NCI-H460 (cell line): ENCODE measurements around the gene BFSP2. TPM values are rescaled to one million over a fixed set of nuclear protein-coding genes. Genes with fewer than 3 reads are reported as not detected.
"Not testable (repeated sequence)": the region's sequence is repeated elsewhere in the genome, so short reads cannot be mapped to it uniquely, and the experiment has no call there.

Experiments
- DNase-seq: peaks from one replicate; pipeline ENCODE4 v3.0.0-alpha.2; 2016; ENCODE audit warnings: low read depth; ENCODE audit errors: extremely low read depth
- total RNA-seq: library from RNA; depleted of rRNA; stranded (reverse); fragments of >200 nt; shearing (Covaris generic); gene quantifications from 2 replicates; pipeline ENCODE4 v1.2.3, GENCODE V29; 2014

The BFSP2 gene
- total RNA-seq, 1 experiment from 2014 or later, result not detected

DNA sequence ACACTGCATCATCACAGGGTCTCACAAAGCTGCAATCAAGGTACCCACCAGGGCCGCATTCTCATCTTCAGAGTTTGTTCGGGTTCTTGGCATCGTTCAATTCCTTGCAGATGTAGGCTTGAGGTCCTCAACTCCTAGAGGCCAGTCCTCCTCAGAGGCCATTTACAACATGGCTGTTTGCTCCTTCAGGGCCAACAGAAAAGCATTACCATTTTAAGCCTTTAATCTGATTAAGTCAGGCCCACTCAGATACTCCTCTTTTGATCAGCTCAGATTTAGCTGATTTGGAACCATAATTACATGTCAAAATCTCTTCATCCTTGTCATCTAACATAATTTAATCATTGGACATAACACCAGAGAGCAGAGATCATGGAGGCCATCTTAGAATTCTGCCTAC, 55.4 kb downstream of the BFSP2 start:
- DNase-seq, result no peak

DNA sequence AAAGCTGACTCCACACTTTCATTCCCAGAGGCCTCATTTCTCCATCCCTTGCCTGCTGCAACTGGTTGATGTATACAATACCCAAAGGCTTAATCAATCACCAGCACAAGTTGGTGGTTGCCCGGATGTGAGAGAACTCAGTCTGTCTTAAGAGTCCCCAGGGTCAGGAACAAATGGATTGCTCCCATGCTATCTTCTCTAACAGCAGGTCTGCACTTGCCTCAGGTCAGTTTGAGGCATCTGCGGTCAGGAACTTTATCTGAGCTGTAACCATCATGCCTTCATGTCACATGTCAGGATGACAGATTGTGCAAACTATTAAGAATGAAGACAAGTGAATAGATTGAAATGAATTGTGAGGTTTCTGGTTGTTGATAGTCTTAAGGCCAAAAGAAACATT, 56.1 kb downstream of the BFSP2 start:
- DNase-seq, result no peak

DNA sequence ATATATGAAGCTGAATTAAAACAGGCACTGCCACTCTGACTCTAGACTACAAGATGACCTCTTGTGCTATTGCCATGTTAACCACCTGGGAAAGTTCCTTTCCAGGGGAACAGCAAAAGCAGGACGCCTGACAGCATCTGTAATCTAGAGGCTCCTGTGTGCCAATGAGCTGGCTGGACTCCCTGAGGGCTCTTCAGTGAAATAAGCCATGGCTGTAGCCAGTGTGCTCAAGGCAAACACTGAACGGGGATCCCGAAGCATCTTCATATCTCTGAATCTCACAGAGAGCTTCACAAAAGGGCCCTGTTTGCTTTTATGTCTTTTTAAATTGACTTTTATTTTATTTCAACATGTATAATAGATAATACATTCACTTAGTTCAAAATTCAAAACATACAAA, 57.2 kb downstream of the BFSP2 start:
- no peak for DNase-seq

DNA sequence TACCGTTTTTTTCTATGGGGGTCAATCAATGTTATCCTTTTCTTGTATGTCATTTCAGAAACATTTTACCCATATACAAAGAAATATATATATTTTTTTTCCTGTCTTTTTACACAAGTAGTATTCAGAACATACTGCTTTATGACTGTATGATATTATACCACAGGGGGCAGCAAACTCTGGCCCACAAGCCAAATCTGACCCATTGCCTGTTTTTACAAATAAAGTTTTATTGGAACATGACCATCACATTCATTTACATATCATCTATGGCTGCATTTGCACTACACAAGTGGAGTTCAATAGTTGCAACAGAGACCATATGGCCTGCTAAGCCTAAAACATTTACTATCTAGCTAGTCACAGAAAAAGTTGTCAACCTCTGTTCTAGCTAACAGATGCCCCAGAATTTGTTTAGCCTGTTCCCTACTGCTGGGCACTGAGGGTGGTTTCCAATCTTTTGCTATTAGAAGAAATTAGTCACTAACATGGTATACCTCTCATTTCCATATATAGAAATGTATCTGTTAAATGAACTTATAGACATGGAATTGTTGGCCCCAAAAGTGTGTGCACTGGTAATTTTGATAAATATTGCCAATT, 57.7 kb downstream of the BFSP2 start:
- DNase-seq, result no peak

DNA sequence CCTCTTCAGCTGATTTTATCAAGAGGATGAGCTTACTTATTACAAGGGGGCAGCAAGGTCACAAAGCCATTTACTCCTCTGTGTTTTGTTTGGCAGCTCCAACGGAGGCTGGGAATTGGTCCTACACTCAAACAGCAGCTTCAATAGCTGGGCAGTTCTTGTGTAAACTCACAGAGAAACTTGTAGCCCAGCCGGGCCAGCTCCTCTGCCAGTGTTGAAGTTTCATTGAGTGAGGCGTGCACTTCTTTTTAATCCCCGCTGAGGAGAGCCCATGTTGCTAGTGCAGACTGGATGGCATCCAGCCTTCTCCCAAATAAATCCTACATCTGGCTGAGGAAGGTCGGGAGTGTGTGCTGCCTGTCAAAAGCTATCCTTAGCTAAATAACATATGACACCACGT, 59.5 kb downstream of the BFSP2 start:
- DNase-seq, result no peak

DNA sequence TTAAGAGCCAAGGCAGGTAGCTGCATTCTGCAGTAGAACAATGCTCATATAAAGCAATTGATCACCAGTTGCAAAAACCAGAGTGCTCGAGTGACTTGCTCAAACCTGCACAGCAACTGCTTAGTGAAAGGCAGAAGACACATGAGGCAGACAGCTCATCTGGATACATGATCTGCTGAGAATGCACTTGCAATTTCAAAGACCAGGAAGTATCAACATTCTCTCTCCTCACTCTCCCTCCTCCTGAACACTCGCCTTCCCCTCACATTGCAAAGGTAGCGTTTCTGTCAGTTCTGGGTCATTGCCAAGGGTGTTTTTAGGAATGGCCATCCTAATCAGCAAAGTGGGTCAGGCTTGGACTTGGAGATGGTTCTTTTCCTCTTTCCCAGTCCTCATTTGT, 61.0 kb downstream of the BFSP2 start:
- DNase-seq, result no peak

DNA sequence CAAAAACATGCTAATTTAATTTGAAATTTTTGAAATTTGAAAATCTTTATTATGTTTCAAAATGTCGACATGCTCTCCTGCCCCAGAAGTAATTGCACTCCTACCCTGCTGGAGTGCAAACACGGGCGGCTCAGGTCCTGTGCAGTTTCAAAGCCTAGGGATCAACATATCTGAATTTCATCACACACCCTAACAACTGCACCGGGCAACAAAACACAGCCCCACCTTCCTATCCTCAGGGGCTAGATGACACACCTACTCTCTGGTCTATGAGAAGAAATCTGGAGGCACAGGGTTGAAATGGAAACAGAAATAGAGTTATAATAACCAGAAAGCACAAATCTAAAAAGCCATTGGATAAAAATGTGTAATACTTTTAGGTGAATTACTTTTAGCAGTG, 61.4 kb downstream of the BFSP2 start:
- no peak for DNase-seq

DNA sequence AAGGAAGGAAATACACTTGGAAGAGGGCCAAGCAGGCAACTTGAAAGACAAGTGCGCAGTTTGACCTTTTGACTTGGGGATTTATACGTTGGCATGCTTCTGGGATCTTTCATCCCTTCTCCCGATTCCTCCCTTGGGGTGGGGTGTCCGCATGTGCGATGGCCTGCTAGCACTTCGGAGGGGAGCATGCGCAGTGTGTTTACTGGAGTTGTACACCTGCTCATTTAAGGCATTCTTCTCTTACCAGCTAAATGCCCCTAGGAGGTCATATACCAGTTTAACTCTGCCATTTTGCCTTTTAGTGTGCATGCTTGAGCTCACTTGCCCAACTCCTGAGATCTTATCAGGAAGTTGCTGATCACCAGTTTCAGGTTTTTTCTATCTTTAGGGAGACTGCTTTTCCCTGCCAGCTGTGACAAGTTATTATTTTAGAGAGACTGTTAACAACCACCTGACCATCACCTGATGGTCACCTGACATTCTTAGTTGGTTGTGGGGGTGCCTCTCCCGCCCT, 63.5 kb downstream of the BFSP2 start:
- DNase-seq, result no peak

DNA sequence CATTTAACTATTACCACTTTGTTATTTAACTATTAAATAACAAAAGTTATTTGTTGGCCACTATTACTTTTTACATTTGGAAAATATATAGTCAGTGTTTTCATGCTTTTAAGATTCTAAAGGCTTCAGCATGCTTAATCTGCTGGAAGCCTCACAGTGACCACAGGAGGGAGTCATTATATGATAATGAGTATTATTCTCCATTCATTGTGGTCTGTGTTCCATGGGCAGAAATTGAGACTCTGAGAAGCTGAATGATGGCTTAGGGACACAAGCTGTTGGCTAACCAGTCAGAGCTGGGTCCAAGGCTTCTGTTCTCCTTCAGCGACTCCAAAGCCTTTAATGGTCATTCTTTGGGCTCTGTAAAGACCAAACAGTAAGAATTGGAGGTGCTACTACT, 64.7 kb downstream of the BFSP2 start:
- DNase-seq, result no peak

DNA sequence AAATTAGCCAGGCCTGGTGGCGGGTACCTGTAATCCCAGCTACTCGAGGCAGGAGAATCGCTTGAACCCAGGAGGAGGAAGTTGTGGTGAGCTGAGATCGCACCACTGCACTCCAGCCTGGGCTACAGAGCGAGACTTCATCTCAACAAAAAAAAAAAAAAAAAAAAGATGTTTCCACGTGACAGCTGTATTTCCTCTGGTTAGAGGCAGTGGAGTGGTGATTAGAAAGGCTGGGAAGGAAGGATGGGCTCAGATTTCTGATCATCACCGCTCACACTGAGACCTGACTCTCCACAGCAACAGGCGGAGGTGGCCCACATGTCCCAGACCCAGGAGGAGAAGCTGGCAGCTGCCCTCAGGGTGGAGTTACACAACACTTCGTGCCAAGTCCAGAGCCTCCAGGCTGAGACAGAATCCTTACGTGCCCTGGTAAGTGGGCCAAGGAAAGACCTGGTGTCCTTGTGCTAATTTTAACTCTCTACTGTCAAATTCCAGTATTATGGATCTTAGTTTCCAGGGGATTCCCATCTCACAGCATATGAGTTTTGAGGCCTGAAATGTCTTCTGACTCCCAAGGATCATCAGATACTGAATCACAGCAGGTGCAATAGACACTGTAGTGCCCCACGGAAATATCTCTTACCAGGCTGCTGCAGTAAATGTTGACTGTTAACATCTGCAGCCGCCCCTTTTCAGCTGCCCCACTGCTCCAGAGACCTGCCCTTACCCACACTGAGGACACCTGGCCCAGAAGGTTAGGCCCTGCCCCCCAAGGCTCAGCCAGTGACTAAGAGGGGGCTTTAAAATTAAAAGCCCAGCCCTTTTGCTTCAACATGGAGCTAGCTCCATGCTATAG, 66.9 kb downstream of the BFSP2 start:
- DNase-seq, result no peak

DNA sequence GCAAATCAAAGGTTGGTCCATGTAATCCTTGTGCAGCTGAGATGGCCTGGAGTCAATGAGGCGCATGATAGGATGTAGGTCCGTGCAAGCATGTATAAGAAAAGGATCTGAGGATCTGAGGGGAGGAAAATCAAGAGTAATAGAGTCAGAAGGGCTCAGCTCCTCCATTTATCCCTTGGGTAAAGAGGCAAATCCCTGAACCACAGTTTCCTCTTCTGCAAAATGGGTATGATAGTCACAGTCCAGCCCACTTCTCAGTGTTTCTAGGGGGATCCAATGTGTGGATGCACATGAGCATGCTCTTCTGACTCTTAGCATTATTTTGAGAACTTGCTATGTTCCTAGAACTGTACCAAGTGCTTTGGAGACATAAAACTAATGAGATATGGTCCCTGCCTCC, 67.9 kb downstream of the BFSP2 start:
- DNase-seq, result no peak

DNA sequence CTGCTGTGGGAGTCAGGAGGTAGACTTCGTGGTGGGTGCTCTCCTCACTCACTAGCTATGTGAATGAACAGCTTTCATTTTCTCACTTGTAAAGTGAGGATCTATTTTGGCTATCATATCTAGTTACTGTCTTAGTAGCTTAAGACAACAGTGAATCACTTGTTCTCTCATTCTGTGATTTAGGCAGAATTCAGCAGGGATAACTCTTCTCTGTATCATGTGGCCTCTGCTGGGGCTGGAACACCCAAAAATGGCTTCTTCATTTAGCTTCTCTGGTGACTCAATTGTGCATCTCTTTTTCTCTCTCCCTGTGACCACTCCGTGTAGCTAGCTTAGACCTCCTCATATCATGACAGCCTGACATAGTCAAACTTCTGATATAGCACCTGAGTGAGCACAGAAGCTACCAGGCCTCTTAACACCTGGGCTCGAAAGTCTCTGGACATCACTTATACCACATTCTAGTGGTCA, 68.4 kb downstream of the BFSP2 start:
- no peak for DNase-seq

DNA sequence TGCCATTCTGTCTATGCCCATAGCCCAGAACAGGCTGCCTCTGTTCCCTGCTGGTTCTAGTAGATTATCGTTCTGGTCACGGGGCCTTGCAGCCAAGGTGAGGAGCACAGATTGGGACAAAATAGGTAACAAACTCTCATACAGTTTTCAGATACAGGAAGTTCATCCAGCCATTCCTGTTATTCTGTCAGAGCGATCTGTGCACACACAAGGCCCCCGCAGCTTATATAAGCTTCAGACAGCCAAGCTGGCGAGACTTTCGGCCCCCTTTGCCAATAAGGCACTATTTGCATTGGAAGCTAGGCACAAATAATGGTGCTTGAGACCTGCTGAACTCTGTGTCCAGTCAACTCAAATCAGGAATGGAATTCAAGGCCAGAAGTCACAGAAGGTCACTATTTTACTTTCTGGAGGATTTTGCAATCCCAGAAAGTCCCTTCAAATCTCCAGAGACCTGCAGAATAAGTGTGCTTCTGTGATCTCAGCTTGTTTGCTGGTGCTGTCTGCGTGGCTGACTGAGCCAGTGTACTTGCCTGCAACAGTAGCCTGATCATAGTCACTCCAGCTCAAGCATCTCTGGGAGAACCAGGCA, 69.4 kb downstream of the BFSP2 start:
- DNase-seq, result no peak

DNA sequence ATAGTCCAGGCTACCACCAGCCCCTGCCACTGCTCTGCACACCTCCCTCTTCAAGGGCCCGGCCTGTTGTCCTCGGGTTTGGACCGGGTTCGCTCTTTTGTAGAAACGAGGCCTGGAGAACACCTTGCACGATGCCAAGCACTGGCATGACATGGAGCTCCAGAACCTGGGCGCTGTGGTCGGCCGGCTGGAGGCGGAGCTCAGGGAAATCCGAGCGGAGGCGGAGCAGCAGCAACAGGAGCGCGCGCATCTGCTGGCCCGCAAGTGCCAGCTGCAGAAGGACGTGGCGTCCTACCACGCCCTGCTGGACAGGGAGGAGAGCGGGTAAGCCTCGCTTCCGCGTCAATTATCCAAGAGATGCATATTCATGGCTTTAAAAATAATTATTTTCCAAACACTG, 72.4 kb downstream of the BFSP2 start:
- DNase-seq, result no peak

DNA sequence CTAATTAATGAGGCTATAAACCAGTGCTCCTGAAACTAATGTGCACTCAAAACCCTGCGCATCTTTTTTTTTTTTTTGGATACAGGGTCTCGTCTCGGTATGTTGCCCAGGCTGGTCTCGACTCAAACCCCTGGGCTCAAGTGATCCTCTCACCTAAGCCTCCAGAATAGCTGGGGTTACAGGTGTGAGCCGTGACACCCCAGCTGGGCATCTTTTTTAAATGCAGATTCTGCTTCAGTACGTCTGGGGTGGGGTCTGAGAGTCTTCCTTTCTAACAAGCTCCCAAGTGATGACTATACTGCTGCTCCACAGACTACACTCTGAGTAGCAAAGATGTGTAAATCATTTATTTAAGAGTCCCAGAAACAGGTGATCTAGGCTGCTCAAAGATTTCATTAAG, 73.0 kb downstream of the BFSP2 start:
- no peak for DNase-seq

DNA sequence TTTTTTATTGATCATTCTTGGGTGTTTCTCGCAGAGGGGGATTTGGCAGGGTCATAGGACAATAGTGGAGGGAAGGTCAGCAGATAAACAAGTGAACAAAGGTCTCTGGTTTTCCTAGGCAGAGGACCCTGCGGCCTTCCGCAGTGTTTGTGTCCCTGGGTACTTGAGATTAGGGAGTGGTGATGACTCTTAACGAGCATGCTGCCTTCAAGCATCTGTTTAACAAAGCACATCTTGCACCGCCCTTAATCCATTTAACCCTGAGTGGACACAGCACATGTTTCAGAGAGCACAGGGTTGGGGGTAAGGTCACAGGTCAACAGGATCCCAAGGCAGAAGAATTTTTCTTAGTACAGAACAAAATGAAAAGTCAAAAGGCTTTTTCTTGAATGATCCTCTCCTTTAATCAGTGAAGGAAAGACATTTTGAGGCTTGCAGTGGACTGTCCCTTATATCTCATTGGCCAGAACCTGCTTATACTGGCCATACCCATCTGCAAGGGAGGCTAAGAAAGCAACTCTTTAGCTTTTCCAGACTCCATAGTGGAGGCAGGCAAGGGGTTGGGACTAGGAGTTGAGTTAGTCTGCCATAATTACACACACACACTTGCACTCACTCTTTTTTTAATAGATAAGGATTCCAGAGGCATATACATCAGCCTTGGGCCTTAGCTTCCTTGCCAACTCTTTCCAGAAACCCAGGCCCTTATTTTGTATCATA, 73.8 kb downstream of the BFSP2 start:
- DNase-seq, result not testable (repeated sequence)

DNA sequence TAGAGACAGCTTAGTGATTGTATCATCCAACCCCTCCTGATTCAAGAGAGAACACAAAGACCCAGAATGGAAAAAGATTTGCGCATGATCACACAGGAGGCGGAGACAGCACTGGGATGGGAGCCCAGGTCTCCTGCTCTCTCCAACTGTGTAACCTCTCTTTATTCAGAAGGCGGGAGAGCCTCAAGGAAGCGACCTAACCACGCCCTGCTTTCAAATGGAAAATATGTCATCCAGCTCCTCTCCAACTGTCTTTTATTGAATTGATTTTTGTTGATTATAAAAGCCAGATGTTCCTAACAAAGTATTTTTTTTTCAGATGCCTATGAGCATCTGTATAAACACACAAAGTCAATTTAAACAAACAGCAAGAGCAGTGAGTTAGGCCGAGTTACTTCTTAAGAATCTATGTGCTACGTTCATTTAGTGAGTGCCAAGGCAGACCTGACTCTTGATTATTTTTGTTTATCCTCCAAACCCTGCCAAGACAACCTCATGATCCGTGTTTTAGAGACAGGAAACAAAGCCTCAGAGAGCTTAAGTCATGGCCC, 74.5 kb downstream of the BFSP2 start:
- no peak for DNase-seq

DNA sequence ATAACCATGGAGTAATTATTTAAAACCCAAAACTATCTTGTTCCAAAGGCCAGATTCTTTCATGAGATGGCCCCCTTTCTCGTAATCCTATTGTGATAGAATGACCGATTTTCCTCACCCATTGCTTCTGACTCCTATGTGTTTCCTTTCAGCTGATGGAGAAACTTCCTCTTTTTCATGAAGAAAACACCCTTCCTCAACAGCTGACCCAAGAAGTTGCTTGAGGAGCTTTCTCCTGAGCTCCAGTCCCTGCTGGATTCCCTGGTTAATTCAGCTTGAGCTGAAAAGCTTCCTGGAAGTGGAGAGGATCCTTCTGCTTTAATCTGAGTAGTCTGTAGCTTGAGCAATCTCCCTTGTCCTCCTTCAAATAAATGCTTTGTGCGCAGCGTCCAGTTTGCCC, 75.0 kb downstream of the BFSP2 start:
- DNase-seq, result no peak

DNA sequence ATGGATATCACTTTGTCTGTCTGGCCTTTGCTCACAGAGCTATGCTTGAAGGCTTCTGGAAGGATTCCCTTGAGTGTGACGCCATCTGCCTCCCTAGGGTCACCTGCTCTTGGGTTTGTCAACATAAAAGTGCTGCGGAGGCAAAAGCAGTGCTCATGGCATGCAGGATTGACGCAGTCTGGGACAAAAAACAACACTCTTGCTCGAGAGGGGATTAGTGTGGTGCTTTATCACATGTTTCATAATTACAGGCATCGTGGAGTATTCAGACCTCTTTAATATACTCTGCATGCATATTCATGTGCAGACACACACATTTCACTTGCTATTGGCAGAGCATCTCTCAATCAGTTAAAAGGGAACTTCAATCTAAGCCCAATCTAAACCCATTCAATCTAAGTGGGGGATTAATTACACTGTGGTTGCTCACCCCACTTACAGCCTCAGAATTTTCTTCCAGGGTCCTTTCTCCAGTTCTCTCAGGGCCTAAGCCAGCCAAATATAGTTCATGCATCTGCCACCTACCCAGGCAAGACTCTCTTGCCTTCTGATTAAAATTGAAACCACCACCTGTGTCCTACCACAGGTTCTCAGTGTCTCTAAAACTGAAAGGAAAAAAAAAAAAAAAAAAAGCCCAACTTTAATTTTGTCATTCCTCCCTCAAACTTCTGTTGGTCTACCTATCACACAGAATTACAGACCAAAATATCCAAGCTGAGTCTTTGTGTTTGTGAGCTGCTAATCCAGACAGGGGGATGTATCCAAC, 75.6 kb downstream of the BFSP2 start:
- no peak for DNase-seq

DNA sequence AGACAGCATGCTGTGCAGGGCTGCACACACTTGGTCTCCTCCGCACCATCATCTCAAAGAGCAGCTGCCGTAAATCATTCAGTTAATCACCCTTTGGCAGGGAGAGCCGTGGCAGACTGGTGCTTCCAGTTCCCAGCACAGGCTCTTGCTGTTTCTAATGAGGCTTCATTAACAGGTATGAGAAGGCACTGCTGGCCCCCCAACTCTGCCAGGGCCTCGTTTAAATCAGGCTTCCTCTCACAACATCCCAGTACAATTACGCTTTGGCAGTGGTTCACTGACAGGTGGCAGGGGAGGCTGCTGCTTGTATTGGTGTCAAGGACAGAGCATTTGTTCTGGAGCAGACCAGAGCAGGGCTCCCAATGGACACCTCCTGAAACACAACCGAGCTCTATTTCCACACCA, 77.1 kb downstream of the BFSP2 start:
- DNase-seq, result no peak
